H9 (cell line): Measurements from ENCODE around the gene ING1. TPM values are rescaled to one million over a fixed set of nuclear protein-coding genes. Genes with fewer than 3 reads are reported as not detected.
A peak's percentile ranks its signal among the peaks of the same experiment; 100 is the strongest.

Source experiments
- DNase-seq: peaks from one replicate; pipeline ENCODE4 v3.0.0-alpha.2; 2017
- H2AFZ ChIP-seq: one replicate; pipeline ENCODE4 v1.6.1; 2013; ENCODE audit warnings: mild to moderate bottlenecking, low read length, control low read depth, moderate library complexity
- H2AK5ac ChIP-seq: 2 replicates; pipeline ENCODE4 v1.6.1; 2013; ENCODE audit warnings: low read length, control low read depth, mixed read lengths; ENCODE audit not compliant: insufficient read length
- H2BK120ac ChIP-seq: one replicate; pipeline ENCODE4 v1.6.1; 2013; ENCODE audit warnings: low read depth, mild to moderate bottlenecking, low read length, control low read depth, inconsistent platforms; ENCODE audit not compliant: poor library complexity, severe bottlenecking
- H2BK12ac ChIP-seq: 2 replicates; pipeline ENCODE4 v1.6.1; 2013; ENCODE audit warnings: low read length, control low read depth, mixed read lengths, low read depth; ENCODE audit not compliant: insufficient read length
- H2BK15ac ChIP-seq: 2 replicates; pipeline ENCODE4 v1.6.1; 2013; ENCODE audit warnings: low read depth, low read length, control low read depth
- H2BK20ac ChIP-seq: one replicate; pipeline ENCODE4 v1.6.1; 2013; ENCODE audit warnings: low read depth, mild to moderate bottlenecking, low read length, control low read depth, inconsistent platforms; ENCODE audit not compliant: poor library complexity, severe bottlenecking
- H2BK5ac ChIP-seq: 2 replicates; pipeline ENCODE4 v1.6.1; 2013; ENCODE audit warnings: low read length, control low read depth, mixed read lengths; ENCODE audit not compliant: insufficient read length
- H3K14ac ChIP-seq: 2 replicates; pipeline ENCODE4 v1.6.1; 2013; ENCODE audit warnings: low read length, control low read depth; ENCODE audit not compliant: insufficient read depth
- H3K18ac ChIP-seq: 2 replicates; pipeline ENCODE4 v1.6.1; 2013; ENCODE audit warnings: low read depth, mild to moderate bottlenecking, mixed read lengths, low read length, control low read depth; ENCODE audit not compliant: insufficient read length
- H3K23ac ChIP-seq: 2 replicates; pipeline ENCODE4 v1.6.1; 2013; ENCODE audit warnings: low read length, control low read depth, mixed read lengths, low read depth; ENCODE audit not compliant: insufficient read length
- H3K23me2 ChIP-seq: 2 replicates; pipeline ENCODE4 v1.6.1; 2013; ENCODE audit warnings: low read depth, mild to moderate bottlenecking, mixed read lengths, low read length, control low read depth; ENCODE audit not compliant: insufficient read length, poor library complexity, severe bottlenecking
- H3K27ac ChIP-seq: 2 replicates; pipeline ENCODE4 v1.5.1; 2013; ENCODE audit warnings: low read length, control low read depth, mixed read lengths, low read depth; ENCODE audit not compliant: insufficient read length
- H3K27me3 ChIP-seq: 2 replicates; pipeline ENCODE4 v1.6.1; 2013; ENCODE audit warnings: low read length, control low read depth, inconsistent platforms; ENCODE audit not compliant: insufficient read depth
- H3K4ac ChIP-seq: 2 replicates; pipeline ENCODE4 v1.6.1; 2013; ENCODE audit warnings: low read depth, mild to moderate bottlenecking, control low read depth, inconsistent platforms, low read length, moderate library complexity
- H3K4me1 ChIP-seq: 2 replicates; pipeline ENCODE4 v1.6.1; 2013; ENCODE audit warnings: low read length, control low read depth, inconsistent platforms; ENCODE audit not compliant: insufficient read depth
- H3K4me2 ChIP-seq: 2 replicates; pipeline ENCODE4 v1.6.1; 2013; ENCODE audit warnings: low read length, control low read depth, mixed read lengths; ENCODE audit not compliant: insufficient read length, insufficient read depth
- H3K56ac ChIP-seq: 2 replicates; pipeline ENCODE4 v1.6.1; 2013; ENCODE audit warnings: low read depth, mild to moderate bottlenecking, mixed read lengths, low read length, control low read depth; ENCODE audit not compliant: insufficient read length
- H3K79me1 ChIP-seq: 2 replicates; pipeline ENCODE4 v1.6.1; 2013; ENCODE audit warnings: low read depth, mild to moderate bottlenecking, moderate library complexity, low read length, control low read depth, inconsistent platforms; ENCODE audit not compliant: insufficient read depth, poor library complexity, severe bottlenecking
- H3K79me2 ChIP-seq: 2 replicates; pipeline ENCODE4 v1.6.1; 2013; ENCODE audit warnings: low read length, control low read depth, inconsistent platforms; ENCODE audit not compliant: insufficient read depth
- H3K9ac ChIP-seq: 2 replicates; pipeline ENCODE4 v1.6.1; 2013; ENCODE audit warnings: low read length, control low read depth, mixed read lengths; ENCODE audit not compliant: insufficient read length; ENCODE audit errors: extremely low read depth
- H3K9me3 ChIP-seq: one replicate; pipeline ENCODE4 v1.6.1; 2013; ENCODE audit warnings: low read depth, low read length, inconsistent platforms; ENCODE audit not compliant: control insufficient read depth
- H3T11ph ChIP-seq: one replicate; pipeline ENCODE4 v1.6.1; 2013; ENCODE audit warnings: mild to moderate bottlenecking, low read length, control low read depth, inconsistent platforms
- H4K20me1 ChIP-seq: one replicate; pipeline ENCODE4 v1.6.1; 2013; ENCODE audit not compliant: control insufficient read depth, insufficient read length, insufficient read depth
- H4K5ac ChIP-seq: 2 replicates; pipeline ENCODE4 v1.6.1; 2013; ENCODE audit warnings: low read depth, mild to moderate bottlenecking, mixed read lengths, low read length, control low read depth; ENCODE audit not compliant: insufficient read length
- H4K8ac ChIP-seq: replicated peaks from 2 replicates; pipeline ENCODE4 v1.6.1; 2013; ENCODE audit warnings: low read length, control low read depth, mixed read lengths, low read depth; ENCODE audit not compliant: insufficient read length
- H4K91ac ChIP-seq: 2 replicates; pipeline ENCODE4 v1.6.1; 2013; ENCODE audit warnings: low read depth, mild to moderate bottlenecking, moderate library complexity, mixed read lengths, low read length, control low read depth; ENCODE audit not compliant: insufficient read length
- H3K27ac Mint-ChIP-seq, 3 experiments: 2 replicates in 2 of 3; 3 replicates in 1 of 3; pipeline ENCODE4 v1.8.0; 2020 to 2021; ENCODE audit warnings: mixed read lengths in 3 of 3, mild to moderate bottlenecking in 1 of 3, moderate library complexity in 1 of 3
- H3K27me3 Mint-ChIP-seq: 2 replicates; pipeline ENCODE4 v1.8.0; 2021; ENCODE audit warnings: low read depth, mild to moderate bottlenecking, moderate library complexity, mixed read lengths
- H3K36me3 Mint-ChIP-seq, 3 experiments: 2 replicates in 2 of 3; 3 replicates in 1 of 3; pipeline ENCODE4 v1.8.0; 2020 to 2021; ENCODE audit warnings: low read depth in 3 of 3, mixed read lengths in 3 of 3; ENCODE audit not compliant: insufficient read depth in 1 of 3
- H3K4me1 Mint-ChIP-seq, 2 experiments: 2 replicates each; pipeline ENCODE4 v1.8.0; 2020; ENCODE audit warnings: mixed read lengths in 2 of 2
- H3K4me3 Mint-ChIP-seq, 2 experiments: 2 replicates in 1 of 2; 3 replicates in 1 of 2; pipeline ENCODE4 v1.8.0; 2020 to 2021; ENCODE audit warnings: mild to moderate bottlenecking in 2 of 2, mixed read lengths in 2 of 2, moderate library complexity in 1 of 2
- H3K9me3 Mint-ChIP-seq, 2 experiments: 2 replicates in 1 of 2; 3 replicates in 1 of 2; pipeline ENCODE4 v1.8.0; 2020; ENCODE audit warnings: mild to moderate bottlenecking in 2 of 2, mixed read lengths in 2 of 2, moderate library complexity in 1 of 2
- WGBS: extraction: QIAGEN DNeasy Blood & Tissue Kit; methylation state at CpG from one replicate; pipeline ENCODE4 v1.1.7; 2013; ENCODE audit warnings: missing lambda C conversion rate, low lambda C conversion rate, mixed read lengths; ENCODE audit not compliant: insufficient read length; ENCODE audit errors: extremely low coverage; 5-methylcytosine and 5-hydroxymethylcytosine counted together
- total RNA-seq: library from RNA; stranded (reverse); gene quantifications from 2 replicates; pipeline ENCODE4 v1.2.1, GENCODE V29; 2021
- TF ChIP-seq, protein P1 (sequence below): fragments of 200-600 bp; sonication (generic); conservative IDR thresholded peaks from 3 replicates; pipeline ENCODE4 v1.8.0; 2021; ENCODE audit warnings: antibody characterized with exemption, mild to moderate bottlenecking

The ING1 gene
- total RNA-seq, 1 experiment from 2014 or later, result 17.3 TPM

DNA sequence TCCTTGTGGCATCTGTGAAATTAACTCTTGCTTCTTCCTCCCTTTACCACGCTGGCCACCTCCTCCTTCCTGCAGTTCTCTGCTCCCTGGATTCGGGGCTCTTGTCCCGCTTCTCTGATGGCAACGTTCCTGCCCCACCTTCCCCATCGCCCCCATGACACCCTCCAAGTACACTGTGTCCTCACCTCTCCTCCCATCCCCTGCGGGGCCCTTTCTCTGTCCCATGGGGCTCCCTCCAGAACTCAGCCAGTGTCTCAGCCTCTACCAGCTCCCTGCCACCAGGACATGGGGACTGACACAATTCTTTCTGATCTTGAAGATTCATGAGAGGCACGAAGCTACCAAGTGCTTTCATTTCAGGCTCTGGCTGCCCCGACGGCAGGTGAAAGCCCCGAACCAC is 16.7 kb upstream of the ING1 start:
- no peaks in the 10 kb centered on the region for H3K9me3 Mint-ChIP-seq
- no peak overlapping the region for H3K14ac ChIP-seq
- no peak overlapping the region for H2BK5ac ChIP-seq
- H3K9me3 ChIP-seq, result no peaks in the 10 kb centered on the region
- H2AFZ ChIP-seq, result no peak overlapping the region
- WGBS, result no CpG with 5 or more reads among the region's 10 CpGs
- H3K79me1 ChIP-seq, result no peaks in the 10 kb centered on the region
- no peak overlapping the region for H2BK15ac ChIP-seq
- H3K18ac ChIP-seq, result no peak overlapping the region
- H2BK20ac ChIP-seq, result no peak overlapping the region
- H3K27ac Mint-ChIP-seq, result peak overlapping the region in 2 of 3 experiments; percentile 45 to 81; a peak in 2 of 7 replicates
- DNase-seq, result no peak
- H3K36me3 Mint-ChIP-seq, result peaks cover 24 to 55% (median 53%) of the 10 kb centered on the region in 3 experiments; a peak in 6 of 7 replicates
- no peak overlapping the region for H4K91ac ChIP-seq
- no peak overlapping the region for H3K4ac ChIP-seq
- no peak overlapping the region for H3K23ac ChIP-seq
- H2AK5ac ChIP-seq, result no peak overlapping the region
- H4K8ac ChIP-seq, result no peak overlapping the region
- H3K56ac ChIP-seq, result no peak overlapping the region
- TF ChIP-seq, protein P1, sequence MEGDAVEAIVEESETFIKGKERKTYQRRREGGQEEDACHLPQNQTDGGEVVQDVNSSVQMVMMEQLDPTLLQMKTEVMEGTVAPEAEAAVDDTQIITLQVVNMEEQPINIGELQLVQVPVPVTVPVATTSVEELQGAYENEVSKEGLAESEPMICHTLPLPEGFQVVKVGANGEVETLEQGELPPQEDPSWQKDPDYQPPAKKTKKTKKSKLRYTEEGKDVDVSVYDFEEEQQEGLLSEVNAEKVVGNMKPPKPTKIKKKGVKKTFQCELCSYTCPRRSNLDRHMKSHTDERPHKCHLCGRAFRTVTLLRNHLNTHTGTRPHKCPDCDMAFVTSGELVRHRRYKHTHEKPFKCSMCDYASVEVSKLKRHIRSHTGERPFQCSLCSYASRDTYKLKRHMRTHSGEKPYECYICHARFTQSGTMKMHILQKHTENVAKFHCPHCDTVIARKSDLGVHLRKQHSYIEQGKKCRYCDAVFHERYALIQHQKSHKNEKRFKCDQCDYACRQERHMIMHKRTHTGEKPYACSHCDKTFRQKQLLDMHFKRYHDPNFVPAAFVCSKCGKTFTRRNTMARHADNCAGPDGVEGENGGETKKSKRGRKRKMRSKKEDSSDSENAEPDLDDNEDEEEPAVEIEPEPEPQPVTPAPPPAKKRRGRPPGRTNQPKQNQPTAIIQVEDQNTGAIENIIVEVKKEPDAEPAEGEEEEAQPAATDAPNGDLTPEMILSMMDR, result no peak
- H3K79me2 ChIP-seq, result no peaks in the 10 kb centered on the region
- no peaks in the 10 kb centered on the region for H3K27me3 ChIP-seq
- no peak overlapping the region for H3K4me2 ChIP-seq
- no peaks in the 10 kb centered on the region for H3K4me1 ChIP-seq
- H2BK12ac ChIP-seq, result no peak overlapping the region
- no peaks in the 10 kb centered on the region for H4K20me1 ChIP-seq
- H3K4me1 Mint-ChIP-seq, result no peaks in the 10 kb centered on the region
- H2BK120ac ChIP-seq, result no peak overlapping the region
- H4K5ac ChIP-seq, result no peak overlapping the region
- H3K27ac ChIP-seq, result no peak overlapping the region
- H3K23me2 ChIP-seq, result no peaks in the 10 kb centered on the region
- no peak overlapping the region for H3T11ph ChIP-seq
- no peaks in the 10 kb centered on the region for H3K27me3 Mint-ChIP-seq
- H3K9ac ChIP-seq, result no peak overlapping the region
- no peak overlapping the region for H3K4me3 Mint-ChIP-seq
